Naive thymus-derived CD4-positive, alpha-beta T cell (primary cell): ENCODE measurements around the gene INO80C. TPM values are rescaled to one million over a fixed set of nuclear protein-coding genes. Genes with fewer than 3 reads are reported as not detected.

Experiments used
- ATAC-seq: fragments of 150-1000 bp; cut with Tn5 transposase; 2 replicates; pipeline ENCODE4 v1.10.0; 2021; ENCODE audit warnings: mild to moderate bottlenecking, moderate library complexity
- CTCF ChIA-PET: fragments of 350-600 bp; sonication (Branson Sonifier 250); formaldehyde crosslinking; loops from one replicate; lab custom pipeline; 2021; ENCODE audit warnings: antibody characterized with exemption; lab: Charles Lee
- POLR2A ChIA-PET: fragments of 350-600 bp; sonication (Branson Sonifier 250); formaldehyde crosslinking; loops from one replicate; lab custom pipeline; 2021; ENCODE audit warnings: antibody characterized with exemption, inconsistent platforms; lab: Charles Lee
- DNase-seq, 9 donors: peaks; one replicate each; pipeline versions ENCODE4 v3.0.0 to v3.0.0-alpha.2; 2020 to 2022; ENCODE audit warnings: mixed read lengths in 1 of 9
- H3K27ac ChIP-seq: one replicate; pipeline ENCODE4 v1.7.0; 2013; ENCODE audit warnings: mild to moderate bottlenecking, low read depth, low read length, moderate library complexity
- H3K27me3 ChIP-seq, 2 donors: one replicate each; pipeline ENCODE4 v1.7.0; 2013; ENCODE audit warnings: low read length in 2 of 2, mild to moderate bottlenecking in 2 of 2, moderate library complexity in 2 of 2; ENCODE audit not compliant: control insufficient read depth in 2 of 2, insufficient read depth in 2 of 2
- H3K36me3 ChIP-seq, 3 experiments: 1 replicate in 2 of 3; 2 replicates in 1 of 3; pipeline ENCODE4 v1.7.0; 2013; ENCODE audit warnings: low read length in 3 of 3, mild to moderate bottlenecking in 3 of 3, moderate library complexity in 1 of 3; ENCODE audit not compliant: insufficient read depth in 3 of 3, control insufficient read depth in 2 of 3
- H3K4me1 ChIP-seq, 2 donors: one replicate each; pipeline ENCODE4 v1.7.0; 2013; ENCODE audit warnings: low read length in 2 of 2, mild to moderate bottlenecking in 2 of 2, moderate library complexity in 1 of 2; ENCODE audit not compliant: control insufficient read depth in 2 of 2, insufficient read depth in 2 of 2
- H3K4me3 ChIP-seq: 2 replicates; pipeline ENCODE4 v1.7.0; 2013; ENCODE audit warnings: mild to moderate bottlenecking, low read length
- H3K9me3 ChIP-seq, 3 experiments: 1 replicate in 2 of 3; 2 replicates in 1 of 3; pipeline ENCODE4 v1.7.0; 2013; ENCODE audit warnings: low read length in 3 of 3; ENCODE audit not compliant: control insufficient read depth in 2 of 3
- H3K27ac Mint-ChIP-seq, 9 donors: one replicate each; pipeline ENCODE4 v1.8.0; 2020 to 2022; ENCODE audit warnings: mixed read lengths in 9 of 9, mild to moderate bottlenecking in 8 of 9, moderate library complexity in 5 of 9, inconsistent platforms in 2 of 9
- H3K27me3 Mint-ChIP-seq, 5 donors: one replicate each; pipeline ENCODE4 v1.8.0; 2021 to 2022; ENCODE audit warnings: mixed read lengths in 5 of 5, mild to moderate bottlenecking in 1 of 5
- H3K36me3 Mint-ChIP-seq, 5 donors: one replicate each; pipeline ENCODE4 v1.8.0; 2020 to 2022; ENCODE audit warnings: mixed read lengths in 5 of 5, mild to moderate bottlenecking in 3 of 5, inconsistent platforms in 1 of 5
- H3K4me1 Mint-ChIP-seq, 7 donors: one replicate each; pipeline ENCODE4 v1.8.0; 2020 to 2022; ENCODE audit warnings: mixed read lengths in 7 of 7, mild to moderate bottlenecking in 3 of 7, inconsistent platforms in 1 of 7
- H3K4me3 Mint-ChIP-seq, 10 donors: one replicate each; pipeline ENCODE4 v1.8.0; 2020 to 2022; ENCODE audit warnings: mild to moderate bottlenecking in 10 of 10, mixed read lengths in 10 of 10, moderate library complexity in 6 of 10, inconsistent platforms in 2 of 10
- H3K9me3 Mint-ChIP-seq, 11 donors: one replicate each; pipeline ENCODE4 v1.8.0; 2020 to 2022; ENCODE audit warnings: mixed read lengths in 11 of 11, mild to moderate bottlenecking in 4 of 11, inconsistent platforms in 1 of 11, moderate library complexity in 1 of 11
- intact Hi-C, 2 donors: fragments of 100-400 bp; cut with micrococcal nuclease; formaldehyde crosslinking; loops; one replicate each; pipeline ENCODE4 v1.15.1; 2023
- polyA plus RNA-seq, 2 donors: library from polyadenylated mRNA; unstranded; fragments of 300-500 nt; fragmentation: Illumina TruSeq; gene quantifications; one replicate each; pipeline ENCODE4 v1.2.3, GENCODE V29; 2021
- total RNA-seq, 6 experiments: library from RNA in 5 of 6; stranded (reverse) in 5 of 6; gene quantifications; 1 replicate in 5 of 6; 2 replicates in 1 of 6; pipeline ENCODE4 v1.2.3 and lab custom pipeline; 2021 to 2026

INO80C gene
- total and polyA plus RNA-seq, 7 experiments from 2014 or later = 20.2 to 26.8 (median 25.7) TPM

DNA sequence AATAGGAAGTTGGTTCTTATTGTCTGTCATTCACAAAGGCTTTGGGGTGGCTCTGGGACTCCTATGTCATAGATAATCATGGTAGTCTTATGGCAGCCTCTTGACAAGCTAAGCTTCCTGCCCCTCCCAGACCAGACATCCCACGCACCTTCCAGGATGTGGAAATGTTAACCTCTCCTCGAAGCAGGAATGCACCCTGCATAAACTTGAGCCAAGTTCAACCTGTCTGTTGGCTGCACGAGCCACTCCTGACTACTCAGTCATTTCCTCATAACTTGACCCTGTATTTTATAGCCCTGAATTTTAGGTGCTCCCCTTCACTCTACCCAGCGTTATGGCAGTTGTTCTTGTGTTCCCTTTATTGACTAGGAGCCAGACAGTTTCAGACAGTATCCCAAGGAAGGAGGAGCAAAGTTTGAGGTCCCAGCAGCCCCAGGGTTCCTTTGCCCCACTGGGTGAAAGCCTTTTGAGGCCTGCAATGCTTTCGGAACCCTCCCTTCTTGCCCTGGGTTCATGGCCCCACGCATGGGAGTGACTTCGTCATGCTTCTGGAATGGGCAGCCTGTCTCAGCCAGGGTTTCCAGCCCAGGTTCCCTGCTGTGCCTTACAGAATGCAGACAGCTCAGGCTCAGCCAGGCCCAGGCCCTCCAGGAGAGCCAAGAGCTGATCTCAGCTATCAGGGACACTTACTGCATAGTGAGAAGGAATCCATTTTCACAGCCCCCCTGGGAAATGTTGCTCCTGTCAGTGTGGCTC, 15.6 kb upstream of the INO80C start:
- no peak overlapping the region for H3K27ac ChIP-seq
- H3K4me3 ChIP-seq = no peak overlapping the region
- H3K36me3 ChIP-seq = no peaks in the 10 kb centered on the region
- Mint-ChIP-seq H3K4me1 (no peaks in the 10 kb centered on the region), H3K4me3 (no peak overlapping the region), H3K27me3 (no peaks in the 10 kb centered on the region), H3K9me3 (peaks cover 0 to 3% (median 0%) of the 10 kb centered on the region in 11 donors), H3K27ac (no peak overlapping the region), H3K36me3 (no peaks in the 10 kb centered on the region)
- no peak for DNase-seq
- H3K4me1 ChIP-seq = no peaks in the 10 kb centered on the region
- no peaks in the 10 kb centered on the region for H3K9me3 ChIP-seq
- no peak for ATAC-seq
- ChIA-PET CTCF (no interaction called here), POLR2A (no interaction called here)
- intact Hi-C loops = loop anchor here in 1 of 2 donors (5.0 kb wide), 1 partner anchor 106 kb away; no protein-coding TSS in a partner anchor
- no peaks in the 10 kb centered on the region for H3K27me3 ChIP-seq

DNA sequence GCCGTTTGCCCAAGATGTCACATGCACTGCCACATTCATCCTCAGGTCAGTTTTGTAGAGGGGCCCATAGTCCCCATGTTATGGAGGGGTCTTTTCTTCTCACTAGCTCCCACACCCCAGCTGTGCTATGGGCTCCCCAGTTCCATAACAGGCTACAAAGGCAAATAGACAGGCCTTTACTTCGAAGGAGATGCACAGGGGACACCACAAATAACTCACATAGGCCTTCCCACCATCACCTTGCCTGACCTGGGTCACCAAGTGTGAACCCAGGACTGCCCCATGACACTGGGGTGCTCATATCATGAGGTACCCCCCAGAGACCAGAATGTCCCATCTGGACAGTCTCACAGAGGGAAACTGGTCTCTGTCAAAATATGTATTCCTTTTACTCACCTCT, 15.0 kb upstream of the INO80C start:
- no peak overlapping the region for H3K4me3 Mint-ChIP-seq
- no peaks in the 10 kb centered on the region for H3K36me3 Mint-ChIP-seq
- no peaks in the 10 kb centered on the region for H3K4me1 Mint-ChIP-seq
- Histone ChIP-seq H3K27me3 (no peaks in the 10 kb centered on the region), H3K4me1 (no peaks in the 10 kb centered on the region), H3K9me3 (no peaks in the 10 kb centered on the region), H3K27ac (no peak overlapping the region), H3K36me3 (no peaks in the 10 kb centered on the region), H3K4me3 (no peak overlapping the region)
- intact Hi-C loops = loop anchor here in 1 of 2 donors (5.0 kb wide), 1 partner anchor 105 kb away; no protein-coding TSS in a partner anchor
- ChIA-PET CTCF (no interaction called here), POLR2A (no interaction called here)
- ATAC-seq (no peak), DNase-seq (no peak)
- H3K27ac Mint-ChIP-seq = no peak overlapping the region
- H3K27me3 Mint-ChIP-seq = no peaks in the 10 kb centered on the region
- peaks cover 0 to 3% (median 0%) of the 10 kb centered on the region in 11 donors for H3K9me3 Mint-ChIP-seq

DNA sequence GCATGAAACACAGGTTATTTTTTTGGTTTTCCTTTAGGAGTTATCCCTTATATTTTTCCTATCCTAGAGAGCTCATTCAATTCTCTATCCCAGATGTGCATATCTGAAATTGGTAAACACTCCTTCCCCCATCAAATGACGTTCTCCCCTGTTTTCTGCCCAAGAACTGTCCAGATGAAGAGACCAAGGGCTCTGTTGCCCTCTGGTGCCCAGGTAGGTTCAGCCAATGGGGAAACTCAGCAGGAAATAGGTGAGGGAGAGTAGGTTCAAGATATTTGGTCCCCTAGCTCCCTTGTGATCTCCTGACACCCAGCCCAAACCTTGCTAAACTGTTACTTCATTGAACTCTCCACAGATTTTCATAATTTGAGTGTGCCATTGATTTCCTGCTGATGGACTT, 14.1 kb upstream of the INO80C start:
- CTCF ChIA-PET = interaction anchor here (0.6 kb wide), 1 partner anchor 66 kb away, joined by 3 read pairs; no protein-coding TSS in a partner anchor
- no peaks in the 10 kb centered on the region for H3K27me3 ChIP-seq
- Mint-ChIP-seq H3K9me3 (peaks cover 0 to 3% (median 0%) of the 10 kb centered on the region in 11 donors), H3K27me3 (no peaks in the 10 kb centered on the region), H3K4me3 (no peak overlapping the region), H3K27ac (no peak overlapping the region), H3K4me1 (no peaks in the 10 kb centered on the region), H3K36me3 (no peaks in the 10 kb centered on the region)
- H3K4me3 ChIP-seq = no peak overlapping the region
- no peaks in the 10 kb centered on the region for H3K36me3 ChIP-seq
- no peaks in the 10 kb centered on the region for H3K9me3 ChIP-seq
- DNase-seq (no peak), ATAC-seq (no peak)
- H3K27ac ChIP-seq = no peak overlapping the region
- intact Hi-C loops = loop anchor here in 1 of 2 donors (5.0 kb wide), 1 partner anchor 105 kb away; no protein-coding TSS in a partner anchor
- POLR2A ChIA-PET = no interaction called here
- H3K4me1 ChIP-seq = no peaks in the 10 kb centered on the region

DNA sequence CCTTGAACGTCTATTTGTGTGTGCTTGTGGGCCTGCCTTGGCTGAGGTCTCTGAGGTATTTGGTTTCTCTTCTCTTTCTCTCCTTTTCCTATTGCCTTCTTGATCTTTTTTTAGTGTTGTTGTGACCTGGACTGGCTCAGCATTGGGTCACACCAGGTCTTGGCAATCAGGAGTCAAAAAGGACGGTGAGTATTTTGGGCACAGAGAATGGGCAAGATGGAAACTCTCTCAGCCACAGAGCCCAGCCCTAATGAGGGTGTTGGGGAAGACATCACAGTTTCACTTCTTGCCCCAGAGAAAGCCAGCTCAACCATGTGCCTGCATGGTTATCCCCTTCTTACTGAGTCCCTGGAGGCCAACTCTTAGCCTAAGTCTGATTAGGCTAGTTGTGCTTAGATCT, 13.7 kb upstream of the INO80C start:
- no peaks in the 10 kb centered on the region for H3K36me3 ChIP-seq
- CTCF ChIA-PET = interaction anchor here (0.6 kb wide), 1 partner anchor 66 kb away, joined by 3 read pairs; no protein-coding TSS in a partner anchor
- no peaks in the 10 kb centered on the region for H3K27me3 ChIP-seq
- no peak for ATAC-seq
- Mint-ChIP-seq H3K4me3 (no peak overlapping the region), H3K9me3 (peaks cover 0 to 3% (median 0%) of the 10 kb centered on the region in 11 donors), H3K36me3 (no peaks in the 10 kb centered on the region), H3K4me1 (no peaks in the 10 kb centered on the region), H3K27me3 (no peaks in the 10 kb centered on the region), H3K27ac (no peak overlapping the region)
- H3K4me1 ChIP-seq = no peaks in the 10 kb centered on the region
- DNase-seq = no peak
- H3K27ac ChIP-seq = no peak overlapping the region
- H3K4me3 ChIP-seq = no peak overlapping the region
- POLR2A ChIA-PET = no interaction called here
- intact Hi-C loops = loop anchor here in 1 of 2 donors (5.0 kb wide), 1 partner anchor 104 kb away; no protein-coding TSS in a partner anchor
- no peaks in the 10 kb centered on the region for H3K9me3 ChIP-seq

- Mint-ChIP-seq H3K36me3 (no peaks in the 10 kb centered on the region), H3K9me3 (peaks cover 0 to 3% (median 0%) of the 10 kb centered on the region in 11 donors), H3K4me1 (no peaks in the 10 kb centered on the region), H3K27me3 (peaks cover 0 to 3% (median 0%) of the 10 kb centered on the region in 5 donors), H3K27ac (no peak overlapping the region), H3K4me3 (no peak overlapping the region)
- Histone ChIP-seq H3K36me3 (no peaks in the 10 kb centered on the region), H3K4me3 (no peak overlapping the region), H3K27me3 (no peaks in the 10 kb centered on the region), H3K4me1 (no peaks in the 10 kb centered on the region), H3K27ac (no peak overlapping the region), H3K9me3 (no peaks in the 10 kb centered on the region)
- no peak for DNase-seq
- intact Hi-C loops = loop anchor here in 1 of 2 donors (5.0 kb wide), 1 partner anchor 103 kb away; no protein-coding TSS in a partner anchor
- no peak for ATAC-seq
- CTCF ChIA-PET = no interaction called here
- POLR2A ChIA-PET = no interaction called here
Observed at GRCh38 chr18:35510076-35510651, 12.4 kb upstream of the INO80C start.

DNA sequence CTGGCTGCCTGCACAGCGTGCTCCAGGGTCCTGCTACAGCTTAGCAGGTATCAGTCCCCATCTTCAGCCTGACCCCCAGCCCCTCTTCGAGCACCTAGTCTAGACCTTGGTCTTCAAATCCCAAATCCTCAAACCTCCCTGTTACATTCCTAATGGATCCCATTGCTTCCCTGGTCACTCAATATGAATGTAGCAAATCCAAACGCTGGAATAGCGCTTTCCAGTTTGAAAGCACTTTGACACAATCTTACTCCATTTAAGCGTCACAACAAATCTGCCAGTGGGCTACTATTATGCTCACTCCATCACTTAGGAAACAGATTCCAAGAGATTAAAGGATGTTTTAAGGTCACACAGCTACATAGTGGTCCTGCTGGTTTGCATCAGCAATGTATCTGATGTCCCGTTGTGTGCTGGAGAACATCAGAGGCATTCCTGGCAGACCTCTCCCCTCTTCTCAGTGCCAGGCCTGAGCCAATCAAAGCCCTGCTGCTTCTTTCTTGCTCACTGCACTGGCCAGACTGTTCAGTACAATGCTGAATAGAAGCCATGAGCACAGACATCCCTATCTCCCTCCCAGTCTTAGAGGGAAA, 11.1 kb upstream of the INO80C start:
- H3K4me1 Mint-ChIP-seq = peaks cover 0 to 5% (median 0%) of the 10 kb centered on the region in 7 donors

More for the DNA sequence above, 11.1 kb upstream of the INO80C start:
- DNase-seq (no peak), ATAC-seq (no peak)
- H3K4me3 ChIP-seq = no peak overlapping the region
- ChIA-PET POLR2A (interaction anchor here (1.0 kb wide), 1 partner anchor 12 kb away, joined by 3 read pairs; no protein-coding TSS in a partner anchor), CTCF (no interaction called here)
- peaks cover 0 to 2% of the 10 kb centered on the region in 2 donors for H3K27me3 ChIP-seq
- Mint-ChIP-seq H3K36me3 (no peaks in the 10 kb centered on the region), H3K4me3 (no peak overlapping the region), H3K27ac (no peak overlapping the region), H3K27me3 (peaks cover 0 to 3% (median 0%) of the 10 kb centered on the region in 5 donors), H3K9me3 (peaks cover 0 to 3% (median 0%) of the 10 kb centered on the region in 11 donors)
- no peaks in the 10 kb centered on the region for H3K9me3 ChIP-seq
- H3K27ac ChIP-seq = no peak overlapping the region
- intact Hi-C loops = no loop called here
- no peaks in the 10 kb centered on the region for H3K36me3 ChIP-seq
- H3K4me1 ChIP-seq = no peaks in the 10 kb centered on the region
